ENCODE measurements around the gene TTC13. TPM values are rescaled to one million over a fixed set of nuclear protein-coding genes. Genes with fewer than 3 reads are reported as not detected.

The TTC13 gene
- total RNA-seq, 1 donor from 2014 or later: 8.5 TPM

DNA sequence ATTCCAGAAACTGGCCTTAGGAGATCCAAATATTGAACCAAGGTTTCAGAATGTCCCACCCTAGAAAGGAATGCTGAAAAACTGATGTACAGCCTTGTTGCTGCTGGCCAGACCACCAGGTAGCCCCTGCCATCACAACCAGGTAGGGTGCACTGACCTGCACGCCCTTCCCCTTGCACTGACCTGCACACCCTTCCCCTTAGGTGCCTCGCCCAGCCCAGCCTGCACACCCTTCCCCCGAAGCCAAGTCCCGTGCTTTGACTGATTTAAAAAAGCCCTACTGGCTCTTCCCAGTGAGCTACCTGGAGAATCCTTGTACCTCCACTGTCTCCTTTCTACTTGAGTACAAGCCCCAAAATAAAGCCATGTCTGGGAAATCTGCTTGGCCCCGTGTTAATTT lies 84.0 kb downstream of the TTC13 start:
- H3K4me3 ChIP-seq (ENCODE audit: low read depth, low read length): no peak overlapping the region
- TF ChIP-seq, protein P1, sequence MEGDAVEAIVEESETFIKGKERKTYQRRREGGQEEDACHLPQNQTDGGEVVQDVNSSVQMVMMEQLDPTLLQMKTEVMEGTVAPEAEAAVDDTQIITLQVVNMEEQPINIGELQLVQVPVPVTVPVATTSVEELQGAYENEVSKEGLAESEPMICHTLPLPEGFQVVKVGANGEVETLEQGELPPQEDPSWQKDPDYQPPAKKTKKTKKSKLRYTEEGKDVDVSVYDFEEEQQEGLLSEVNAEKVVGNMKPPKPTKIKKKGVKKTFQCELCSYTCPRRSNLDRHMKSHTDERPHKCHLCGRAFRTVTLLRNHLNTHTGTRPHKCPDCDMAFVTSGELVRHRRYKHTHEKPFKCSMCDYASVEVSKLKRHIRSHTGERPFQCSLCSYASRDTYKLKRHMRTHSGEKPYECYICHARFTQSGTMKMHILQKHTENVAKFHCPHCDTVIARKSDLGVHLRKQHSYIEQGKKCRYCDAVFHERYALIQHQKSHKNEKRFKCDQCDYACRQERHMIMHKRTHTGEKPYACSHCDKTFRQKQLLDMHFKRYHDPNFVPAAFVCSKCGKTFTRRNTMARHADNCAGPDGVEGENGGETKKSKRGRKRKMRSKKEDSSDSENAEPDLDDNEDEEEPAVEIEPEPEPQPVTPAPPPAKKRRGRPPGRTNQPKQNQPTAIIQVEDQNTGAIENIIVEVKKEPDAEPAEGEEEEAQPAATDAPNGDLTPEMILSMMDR (conservative IDR thresholded peaks at IDR 0.05; ENCODE audit: low read depth, low read length): no peak
- no peak for DNase-seq (ENCODE audit: low read depth)

DNA sequence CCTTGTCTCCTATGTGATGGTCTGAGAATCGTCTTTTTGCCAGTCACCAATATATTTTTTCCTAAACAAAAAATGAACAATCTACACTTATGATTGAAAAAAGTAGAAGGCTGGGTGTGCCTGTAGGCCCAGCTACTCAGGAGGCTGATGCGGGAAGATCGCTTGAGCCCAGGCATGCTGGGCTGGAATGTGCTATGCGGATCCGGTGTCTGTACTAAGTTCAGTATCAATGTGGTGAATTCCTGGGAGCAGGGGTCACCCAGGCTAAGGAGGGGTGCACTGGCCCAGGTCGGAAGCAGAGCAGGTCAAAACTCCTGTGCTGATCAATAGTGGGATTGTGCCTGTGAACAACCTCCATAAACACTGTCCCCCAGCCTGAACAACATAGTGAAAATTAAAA lies 84.6 kb downstream of the TTC13 start:
- no peak overlapping the region for H3K4me3 ChIP-seq (ENCODE audit: low read depth, low read length)
- DNase-seq (ENCODE audit: low read depth): no peak
- TF ChIP-seq, protein P1 (conservative IDR thresholded peaks at IDR 0.05; ENCODE audit: low read depth, low read length): no peak

DNA sequence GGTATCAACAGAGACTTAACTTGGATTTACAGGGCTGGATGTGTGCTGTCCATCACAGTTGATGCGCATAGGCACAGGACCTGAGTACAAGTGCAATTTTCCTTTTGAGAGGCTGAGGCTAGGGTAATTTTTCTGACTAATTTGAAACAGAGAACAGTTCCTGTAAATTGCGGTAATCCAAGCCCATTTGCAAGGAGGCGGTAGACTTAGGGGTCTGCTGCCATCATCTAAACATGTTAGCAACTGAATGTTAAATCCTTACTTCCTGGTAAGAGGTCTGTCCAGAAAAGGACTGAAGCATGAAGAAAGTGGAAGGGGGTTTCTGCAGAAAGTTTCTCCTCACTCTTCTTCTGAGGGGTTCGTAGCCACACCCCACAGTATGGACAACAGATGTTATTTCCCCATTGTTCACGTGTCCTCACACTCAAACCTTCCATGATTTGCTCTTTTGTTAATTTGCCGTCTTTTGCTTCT lies 86.6 kb downstream of the TTC13 start:
- DNase-seq (ENCODE audit: low read depth): no peak
- TF ChIP-seq, protein P1 (conservative IDR thresholded peaks at IDR 0.05; ENCODE audit: low read depth, low read length): no peak
- H3K4me3 ChIP-seq (ENCODE audit: low read depth, low read length): no peak overlapping the region

DNA sequence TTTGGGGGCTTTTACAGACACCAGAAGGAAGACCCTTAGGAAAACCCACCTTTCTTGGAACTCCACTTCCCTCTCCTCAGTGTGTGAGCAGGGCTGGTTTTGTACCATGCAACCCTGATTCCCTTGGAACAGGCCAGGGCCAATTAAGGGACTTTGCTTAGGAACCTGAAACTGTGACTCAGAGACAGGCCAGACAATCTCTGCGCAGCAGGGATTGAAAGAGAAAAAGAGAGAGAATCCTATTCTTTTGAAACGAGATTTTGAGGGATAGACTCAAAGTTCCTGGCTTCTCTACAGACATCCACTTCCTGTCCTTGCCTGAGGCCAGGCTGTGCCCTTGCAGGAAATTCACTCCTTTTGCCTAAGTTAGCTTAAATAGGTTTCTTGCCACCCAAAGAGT lies 87.2 kb downstream of the TTC13 start:
- no peak overlapping the region for H3K4me3 ChIP-seq (ENCODE audit: low read depth, low read length)
- DNase-seq (ENCODE audit: low read depth): no peak
- TF ChIP-seq, protein P1 (conservative IDR thresholded peaks at IDR 0.05; ENCODE audit: low read depth, low read length): no peak

DNA sequence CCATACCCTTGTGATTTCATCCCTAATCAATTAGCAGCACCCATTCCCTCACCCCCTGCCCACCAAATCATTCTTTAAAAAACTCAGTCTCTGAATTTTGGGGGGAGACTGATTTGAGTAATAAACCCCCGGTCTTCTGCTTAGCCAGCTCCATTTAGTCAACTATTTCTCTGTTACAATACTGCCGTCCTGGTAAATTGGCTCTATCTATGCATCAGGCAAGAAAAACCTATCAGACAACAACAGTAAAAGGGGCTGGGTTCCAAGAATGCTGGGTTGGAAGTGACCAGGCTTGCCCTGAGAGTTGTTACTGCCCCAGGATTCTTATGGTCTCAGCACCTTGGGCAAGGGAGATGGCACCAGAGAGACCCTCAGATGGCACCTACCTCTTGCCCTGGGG lies 94.0 kb downstream of the TTC13 start:
- no peak for DNase-seq (ENCODE audit: low read depth)
- TF ChIP-seq, protein P1 (conservative IDR thresholded peaks at IDR 0.05; ENCODE audit: low read depth, low read length): no peak
- H3K4me3 ChIP-seq (ENCODE audit: low read depth, low read length): no peak overlapping the region

DNA sequence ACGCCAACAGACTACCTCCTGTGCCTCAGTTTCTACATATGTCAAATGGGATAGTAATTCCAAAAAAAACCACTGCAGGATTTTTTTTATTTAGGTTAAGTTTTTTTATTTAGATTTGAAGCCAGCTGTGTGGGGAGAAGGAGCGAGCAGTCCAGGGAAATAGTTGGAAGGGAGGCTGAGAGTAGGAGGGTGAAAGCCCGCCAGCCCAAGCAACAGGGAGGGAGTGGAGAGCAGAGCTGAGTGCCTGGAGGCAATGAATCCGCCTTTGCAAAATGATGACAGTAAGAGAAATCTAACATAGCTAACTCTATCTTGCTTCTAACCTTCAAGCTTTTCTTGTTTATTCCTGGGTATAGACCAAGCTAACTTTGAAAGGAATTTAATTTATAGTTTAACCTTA lies 94.7 kb downstream of the TTC13 start:
- no peak for DNase-seq (ENCODE audit: low read depth)
- TF ChIP-seq, protein P1 (conservative IDR thresholded peaks at IDR 0.05; ENCODE audit: low read depth, low read length): no peak
- no peak overlapping the region for H3K4me3 ChIP-seq (ENCODE audit: low read depth, low read length)

DNA sequence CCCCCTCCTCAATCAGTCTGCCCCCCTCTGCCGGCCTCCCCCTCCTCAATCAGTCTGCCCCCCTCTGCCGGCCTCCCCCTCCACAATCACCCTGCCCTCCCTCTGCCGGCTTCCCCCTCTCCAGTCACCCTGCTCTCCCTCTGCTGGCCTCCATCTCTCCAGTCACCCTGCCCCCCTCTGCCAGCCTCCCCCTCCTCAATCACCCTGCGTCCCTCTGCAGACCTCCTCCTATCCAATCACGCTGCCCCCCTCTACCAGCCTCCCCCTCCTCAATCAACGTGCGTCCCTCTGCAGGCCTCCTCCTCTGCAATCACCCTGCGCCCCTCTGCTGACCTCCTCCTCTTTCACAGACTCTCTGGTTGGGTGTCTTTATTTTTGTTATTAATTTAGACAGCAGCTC lies 98.9 kb downstream of the TTC13 start:
- DNase-seq (ENCODE audit: low read depth): no peak
- no peak overlapping the region for H3K4me3 ChIP-seq (ENCODE audit: low read depth, low read length)
- TF ChIP-seq, protein P1 (conservative IDR thresholded peaks at IDR 0.05; ENCODE audit: low read depth, low read length): no peak
